Coronary artery (tissue), 2 donors: ENCODE results near the gene KIF5C.

Source experiments
- DNase-seq: peaks from one replicate; pipeline ENCODE4 v3.0.0-alpha.2; 2017; ENCODE audit warnings: low spot score
- H3K27ac ChIP-seq, 2 donors: fragments of 200-600 bp; sonication (generic); one replicate each; pipeline ENCODE4 v1.5.1; 2016 to 2019
- H3K4me3 ChIP-seq: fragments of 200-600 bp; sonication (generic); 2 replicates; pipeline ENCODE4 v1.5.1; 2016; ENCODE audit warnings: mild to moderate bottlenecking, moderate library complexity
- TF ChIP-seq, protein P1 (sequence below): fragments of 200-600 bp; sonication (generic); IDR thresholded peaks from one replicate; pipeline ENCODE4 v1.5.1; 2019; ENCODE audit warnings: antibody characterized with exemption

Gene KIF5C

GRCh38 chr2:148999451-148999921 is 124.5 kb downstream of the KIF5C start:
- H3K27ac ChIP-seq = no peak overlapping the region
- no peak for DNase-seq
- TF ChIP-seq, protein P1, sequence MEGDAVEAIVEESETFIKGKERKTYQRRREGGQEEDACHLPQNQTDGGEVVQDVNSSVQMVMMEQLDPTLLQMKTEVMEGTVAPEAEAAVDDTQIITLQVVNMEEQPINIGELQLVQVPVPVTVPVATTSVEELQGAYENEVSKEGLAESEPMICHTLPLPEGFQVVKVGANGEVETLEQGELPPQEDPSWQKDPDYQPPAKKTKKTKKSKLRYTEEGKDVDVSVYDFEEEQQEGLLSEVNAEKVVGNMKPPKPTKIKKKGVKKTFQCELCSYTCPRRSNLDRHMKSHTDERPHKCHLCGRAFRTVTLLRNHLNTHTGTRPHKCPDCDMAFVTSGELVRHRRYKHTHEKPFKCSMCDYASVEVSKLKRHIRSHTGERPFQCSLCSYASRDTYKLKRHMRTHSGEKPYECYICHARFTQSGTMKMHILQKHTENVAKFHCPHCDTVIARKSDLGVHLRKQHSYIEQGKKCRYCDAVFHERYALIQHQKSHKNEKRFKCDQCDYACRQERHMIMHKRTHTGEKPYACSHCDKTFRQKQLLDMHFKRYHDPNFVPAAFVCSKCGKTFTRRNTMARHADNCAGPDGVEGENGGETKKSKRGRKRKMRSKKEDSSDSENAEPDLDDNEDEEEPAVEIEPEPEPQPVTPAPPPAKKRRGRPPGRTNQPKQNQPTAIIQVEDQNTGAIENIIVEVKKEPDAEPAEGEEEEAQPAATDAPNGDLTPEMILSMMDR = no peak
- no peak overlapping the region for H3K4me3 ChIP-seq

DNA sequence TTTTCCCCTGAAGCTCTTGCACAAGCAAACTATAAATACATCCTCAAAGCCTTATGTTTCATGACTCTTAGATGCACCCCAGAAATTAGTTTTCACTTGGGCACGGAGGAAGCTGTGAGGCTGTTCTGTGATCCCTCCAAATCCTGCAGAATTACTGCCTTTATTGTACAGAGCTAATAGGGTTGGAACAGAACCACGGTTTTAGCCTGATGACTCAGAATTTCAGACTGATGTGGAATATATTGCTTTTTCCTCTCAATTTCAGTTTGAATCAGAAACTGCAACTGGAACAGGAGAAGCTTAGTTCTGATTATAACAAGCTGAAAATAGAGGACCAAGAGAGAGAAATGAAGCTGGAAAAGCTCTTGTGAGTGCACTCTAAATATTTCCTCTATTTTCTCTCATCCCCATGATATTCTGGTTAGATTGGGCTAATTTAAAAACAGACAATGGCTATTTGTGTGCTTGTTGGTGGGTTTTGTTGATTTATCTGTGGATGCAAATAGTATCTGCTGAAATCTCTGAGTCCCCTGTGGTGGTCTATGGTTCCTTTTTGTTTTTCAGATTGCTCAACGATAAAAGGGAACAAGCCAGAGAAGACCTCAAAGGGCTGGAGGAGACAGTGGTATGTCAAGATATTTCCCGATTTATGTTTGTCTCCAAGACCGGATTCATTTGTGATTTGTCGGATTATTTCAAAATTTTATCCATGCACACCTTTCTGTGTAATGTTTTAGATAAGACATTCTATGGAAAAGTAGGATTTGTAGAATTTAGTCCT is 125.3 kb downstream of the KIF5C start:
- TF ChIP-seq, protein P1 = no peak
- Histone ChIP-seq H3K27ac (no peak overlapping the region), H3K4me3 (no peak overlapping the region)
- no peak for DNase-seq

DNA sequence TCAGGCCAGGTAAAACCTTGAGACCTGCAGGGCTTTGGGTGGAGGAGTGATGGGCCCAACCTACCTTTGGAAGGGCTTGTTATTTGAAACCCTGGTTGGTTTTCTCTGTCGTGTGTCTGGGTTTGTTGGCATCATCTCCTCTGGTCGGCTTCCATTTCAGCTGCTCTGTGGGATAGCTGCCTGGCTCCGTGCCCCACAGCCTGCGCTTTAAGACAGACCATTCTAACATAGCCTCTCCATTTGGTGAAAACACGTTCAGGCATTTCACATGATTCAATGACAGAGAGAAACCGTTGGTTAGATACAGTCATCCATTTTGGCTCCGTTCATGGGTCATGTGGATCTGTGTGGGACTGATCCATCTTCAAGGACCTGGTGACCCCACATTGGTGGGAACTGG is 126.5 kb downstream of the KIF5C start:
- DNase-seq = no peak
- H3K27ac ChIP-seq = no peak overlapping the region
- no peak overlapping the region for H3K4me3 ChIP-seq
- TF ChIP-seq, protein P1 = no peak

DNA sequence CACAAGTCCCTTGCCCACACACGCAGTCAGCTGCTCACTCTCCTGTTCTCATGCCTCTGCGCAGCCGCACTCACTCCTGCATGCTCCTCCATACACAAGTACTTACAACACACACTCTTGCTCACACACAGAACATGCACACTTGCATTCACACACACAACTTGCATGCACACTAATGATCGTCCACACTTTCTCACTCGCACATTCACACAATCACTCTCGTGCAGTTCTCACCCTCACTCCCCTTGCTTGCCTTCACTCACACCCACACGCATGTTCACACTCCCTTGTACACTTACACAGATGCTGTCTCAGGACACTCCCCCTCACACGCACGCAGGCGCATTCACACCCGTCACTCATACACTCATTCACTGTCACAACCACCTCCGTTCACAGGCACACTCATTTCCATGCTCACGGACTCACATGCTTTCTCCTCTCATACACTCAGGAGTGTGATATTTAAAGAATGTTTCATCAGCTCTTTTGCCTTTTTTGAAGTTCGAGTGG is 127.4 kb downstream of the KIF5C start:
- TF ChIP-seq, protein P1 = no peak
- Histone ChIP-seq H3K27ac (no peak overlapping the region), H3K4me3 (no peak overlapping the region)
- no peak for DNase-seq

GRCh38 chr2:149002891-149003740 is 128.1 kb downstream of the KIF5C start:
- TF ChIP-seq, protein P1 = no peak
- Histone ChIP-seq H3K27ac (no peak overlapping the region), H3K4me3 (no peak overlapping the region)
- no peak for DNase-seq

DNA sequence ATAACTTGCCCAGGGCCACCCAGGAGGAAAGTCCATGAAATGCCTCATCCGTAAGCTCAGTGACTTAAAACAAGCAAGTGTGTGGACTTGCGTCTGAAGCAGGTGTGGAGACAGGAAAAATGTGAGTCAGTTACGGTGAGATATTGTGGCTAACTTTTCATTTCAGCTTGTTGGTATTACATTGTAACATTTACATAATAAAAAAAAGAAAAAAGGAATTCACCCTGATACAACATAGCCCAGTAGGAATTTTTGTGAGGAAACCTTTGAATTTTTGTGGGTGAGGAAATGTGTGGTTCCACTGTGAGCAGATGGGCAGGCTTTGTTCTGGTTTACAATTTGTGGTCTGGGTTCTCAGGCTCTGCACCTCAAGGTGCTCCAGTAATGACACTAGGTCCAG is 129.8 kb downstream of the KIF5C start:
- H3K27ac ChIP-seq = no peak overlapping the region
- TF ChIP-seq, protein P1 = no peak
- no peak for DNase-seq
- H3K4me3 ChIP-seq = no peak overlapping the region
